K562 (cell line): ENCODE measurements around the gene ARHGAP15. TPM values are rescaled to one million over a fixed set of nuclear protein-coding genes. Genes with fewer than 3 reads are reported as not detected.

Experiments used
- ATAC-seq: fragments of 200-7000 bp; cut with Tn5 transposase; 3 replicates; pipeline ENCODE4 v1.9.1; 2020; ENCODE audit warnings: moderate library complexity
- BruUV-seq: library from RNA; stranded (reverse); fragments of 400-500 nt; replicated peaks from 2 replicates; lab custom pipeline; 2021; lab: Mats Ljungman, UMichigan
- CTCF ChIA-PET: fragments of 300-600 bp; formaldehyde crosslinking; extraction: SDS; loops from one replicate; lab custom pipeline; 2021; ENCODE audit warnings: low intra/inter-chr PET ratio; lab: Yijun Ruan, JAX
- POLR2A ChIA-PET: fragments of 300-600, 350-650 bp; sonication (Branson Sonifier 250); formaldehyde crosslinking; extraction: SDS; loops from one replicate; lab custom pipeline; 2021; ENCODE audit warnings: antibody characterized with exemption, inconsistent platforms; lab: Yijun Ruan, JAX
- DNase-seq, 4 experiments: peaks; one replicate each; pipeline versions ENCODE4 v3.0.0 to v3.0.0-alpha.2; 2011 to 2018; ENCODE audit warnings: low spot score in 3 of 4, mixed read lengths in 3 of 4; ENCODE audit errors: extremely low read depth in 1 of 4
- FAIRE-seq: peaks from 2 replicates; lab custom pipeline; 2011; peaks lifted over from hg19 to GRCh38; lab: Jason Lieb, UNC
- H2AFZ ChIP-seq: 2 replicates; pipeline ENCODE4 v1.6.0; 2011; ENCODE audit warnings: low read depth, low read length, control low read depth, inconsistent platforms
- H3K27ac ChIP-seq: fragments of 200-600 bp; 3 replicates; pipeline ENCODE4 v1.8.0; 2011; ENCODE audit warnings: low read depth, mild to moderate bottlenecking, control low read depth, inconsistent platforms, low read length, moderate library complexity, mixed read lengths; ENCODE audit errors: extremely low read depth
- H3K27me3 ChIP-seq, 2 experiments: fragments of 300-600 bp in 1 of 2; 2 replicates in 1 of 2; 3 replicates in 1 of 2; pipeline versions ENCODE4 v1.6.0 to v1.8.0; 2011; ENCODE audit warnings: inconsistent platforms in 2 of 2, low read length in 2 of 2, mild to moderate bottlenecking in 1 of 2, mixed read lengths in 1 of 2, moderate library complexity in 1 of 2; ENCODE audit not compliant: control insufficient read depth in 2 of 2, insufficient read depth in 2 of 2
- H3K36me3 ChIP-seq: fragments of 300-600 bp; 3 replicates; pipeline ENCODE4 v1.8.0; 2011; ENCODE audit warnings: mild to moderate bottlenecking, low read length, inconsistent platforms; ENCODE audit not compliant: control insufficient read depth, insufficient read depth
- H3K4me1 ChIP-seq, 2 experiments: fragments of 200-600 bp in 1 of 2; replicated peaks in 1 of 2; 2 replicates in 1 of 2; 3 replicates in 1 of 2; pipeline versions ENCODE4 v1.5.1 to v1.8.0; 2011; ENCODE audit warnings: inconsistent platforms in 2 of 2, low read length in 2 of 2, mild to moderate bottlenecking in 1 of 2, mixed read lengths in 1 of 2, moderate library complexity in 1 of 2; ENCODE audit not compliant: control insufficient read depth in 2 of 2, insufficient read depth in 2 of 2
- H3K4me2 ChIP-seq: 2 replicates; pipeline ENCODE4 v1.6.1; 2011; ENCODE audit warnings: low read length, control low read depth, inconsistent platforms, mixed read lengths; ENCODE audit not compliant: insufficient read depth
- H3K4me3 ChIP-seq: fragments of 200-600 bp; sonication (generic), shearing (Covaris generic); 2 replicates; pipeline ENCODE4 v1.5.1; 2016; ENCODE audit warnings: control low read depth, inconsistent platforms
- H3K79me2 ChIP-seq: fragments of 200-600 bp; 3 replicates; pipeline ENCODE4 v1.8.0; 2011; ENCODE audit warnings: low read length, inconsistent platforms; ENCODE audit not compliant: control insufficient read depth, insufficient read depth
- H3K9ac ChIP-seq, 2 experiments: 2 replicates each; pipeline versions ENCODE4 v1.6.0 to v1.6.1; 2011; ENCODE audit warnings: low read depth in 2 of 2, low read length in 2 of 2, control low read depth in 1 of 2, inconsistent platforms in 1 of 2, mild to moderate bottlenecking in 1 of 2, mixed read lengths in 1 of 2; ENCODE audit not compliant: insufficient read depth in 1 of 2
- H3K9me1 ChIP-seq: one replicate; pipeline ENCODE4 v1.6.0; 2011; ENCODE audit warnings: inconsistent platforms, mild to moderate bottlenecking, low read length, moderate library complexity; ENCODE audit not compliant: control insufficient read depth, insufficient read depth
- H3K9me3 ChIP-seq: replicated peaks from 2 replicates; pipeline ENCODE4 v1.5.1; 2011; ENCODE audit warnings: low read depth, low read length, inconsistent platforms; ENCODE audit not compliant: control insufficient read depth, insufficient read depth
- H4K20me1 ChIP-seq: replicated peaks from 2 replicates; pipeline ENCODE4 v1.6.1; 2011; ENCODE audit warnings: low read length, inconsistent platforms, mixed read lengths; ENCODE audit not compliant: control insufficient read depth, insufficient read depth
- ETS1 ChIP-seq: conservative IDR thresholded peaks from 2 replicates; pipeline ENCODE4 v1.6.1; 2011; ENCODE audit warnings: low read depth, mild to moderate bottlenecking, low read length; ENCODE audit not compliant: control insufficient read depth
- PPARD ChIP-seq: fragments of 250-450 bp; sonication (Bioruptor Pico); IDR thresholded peaks from 2 replicates; pipeline ENCODE4 v1.8.0; 2022; ENCODE audit warnings: inconsistent platforms, mild to moderate bottlenecking, moderate library complexity
- RBBP5 ChIP-seq: fragments of 200-600 bp; sonication (generic); IDR thresholded peaks from 2 replicates; pipeline ENCODE4 v1.6.1; 2012; ENCODE audit warnings: borderline replicate concordance, mild to moderate bottlenecking, low read length, control low read depth, inconsistent platforms; ENCODE audit not compliant: insufficient read depth, poor library complexity, severe bottlenecking
- SOX6 ChIP-seq: fragments of 450-650 bp; IDR thresholded peaks from 2 replicates; pipeline ENCODE4 v1.6.1; 2014; ENCODE audit warnings: mild to moderate bottlenecking
- TFAM ChIP-seq: fragments of 250-450 bp; sonication (Bioruptor Pico); conservative IDR thresholded peaks from 2 replicates; pipeline ENCODE4 v1.5.0; 2021; ENCODE audit warnings: mild to moderate bottlenecking, moderate library complexity
- ZBTB17 ChIP-seq: fragments of 450-650 bp; formaldehyde crosslinking; IDR thresholded peaks from 2 replicates; pipeline ENCODE4 v1.4.0; 2020; ENCODE audit warnings: mild to moderate bottlenecking
- ZBTB49 ChIP-seq: sonication (generic); formaldehyde crosslinking; IDR thresholded peaks from 2 replicates; pipeline ENCODE4 v1.8.0; 2022; ENCODE audit warnings: missing genetic modification reagents, mild to moderate bottlenecking, borderline replicate concordance
- ZNF77 ChIP-seq: fragments of 250-450 bp; sonication (Bioruptor Pico); IDR thresholded peaks from 2 replicates; pipeline ENCODE4 v1.5.0; 2020
- WGBS: fragments of 100-300 bp; shearing (Covaris generic); methylation state at CpG from one replicate; pipeline ENCODE4 v1.1.6; 2016; ENCODE audit warnings: low coverage, mixed read lengths; ENCODE audit not compliant: insufficient coverage; ENCODE audit errors: missing lambda C conversion rate; 5-methylcytosine and 5-hydroxymethylcytosine counted together
- in situ Hi-C: fragments of 300-500 bp; cut with MboI; formaldehyde crosslinking; loops from 4 replicates; pipeline ENCODE4 v1.15.0; 2018; ENCODE audit warnings: inconsistent platforms, mixed read lengths
- intact Hi-C: fragments of 100-400 bp; cut with micrococcal nuclease; formaldehyde crosslinking; loops from 2 replicates; pipeline ENCODE4 v1.14.2; 2022
- polyA plus RNA-seq, 8 experiments: library from polyadenylated mRNA; depleted of rRNA in 4 of 8; stranded (reverse) in 5 of 8; unstranded in 3 of 8; fragments of >200 nt; fragmentation: Nextera tagmentation in 2 of 8; fragmentation: Illumina TruSeq in 1 of 8; extraction: Ambion mirVana in 2 of 8; extraction: Trizol in 1 of 8; gene quantifications; 2 replicates each; pipeline versions ENCODE4 v1.2.1 to v1.2.3, GENCODE V29; 2011 to 2014; ENCODE audit warnings: inconsistent platforms in 1 of 8, missing spikeins in 1 of 8
- total RNA-seq, 7 experiments: library from RNA; depleted of rRNA in 6 of 7; stranded (reverse); fragments of >200 nt in 6 of 7; fragmentation: Illumina TruSeq in 2 of 7; extraction: Trizol in 2 of 7; gene quantifications; 2 replicates each; pipeline versions ENCODE4 v1.2.1 to v1.2.3, GENCODE V29; 2011 to 2021; ENCODE audit warnings: low replicate concordance in 1 of 7

The ARHGAP15 gene
- total and polyA plus RNA-seq, 9 of the 15 experiments (the other 6 are each of a cell fraction or from before 2014, with no cell fraction given), result 1.5 to 17.9 (median 7.9) TPM

DNA sequence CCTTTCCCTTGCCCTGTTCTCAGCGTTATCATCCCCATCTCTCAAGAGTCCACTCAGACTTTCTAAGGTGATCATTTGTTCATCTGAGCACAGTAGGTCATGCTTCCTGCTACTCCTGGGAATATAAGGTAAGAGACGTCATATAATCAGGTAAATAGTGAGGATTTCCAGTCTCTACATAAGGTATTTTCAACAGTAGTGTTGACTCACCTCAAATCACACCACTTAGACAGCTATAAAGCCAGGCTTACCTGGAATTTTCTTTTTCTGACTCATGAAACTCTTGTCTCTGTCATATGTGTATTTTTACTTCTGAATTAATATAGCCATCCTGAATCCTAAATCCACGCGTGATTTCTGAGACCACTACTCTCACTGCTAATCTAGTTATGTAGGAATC is 443.2 kb downstream of the ARHGAP15 start:
- no peak for TF ChIP-seq TFAM
- no peak for TF ChIP-seq PPARD (CRISPR knock-in tag)
- ChIA-PET CTCF (no interaction called here), POLR2A (no interaction called here)
- intact Hi-C loops, result no loop called here
- no peak overlapping the region for H2AFZ ChIP-seq
- H3K9ac ChIP-seq, result no peak overlapping the region
- no peak overlapping the region for H3K4me2 ChIP-seq
- no TSS peak for BruUV-seq
- no peaks in the 10 kb centered on the region for H3K36me3 ChIP-seq
- no peaks in the 10 kb centered on the region for H3K4me1 ChIP-seq
- ATAC-seq, result no peak
- no peak overlapping the region for H3K4me3 ChIP-seq
- no peaks in the 10 kb centered on the region for H4K20me1 ChIP-seq
- FAIRE-seq, result no peak
- WGBS, result 3% methylated on average over 4 of the region's 4 CpGs
- H3K27ac ChIP-seq, result no peak overlapping the region
- no peaks in the 10 kb centered on the region for H3K27me3 ChIP-seq
- no peaks in the 10 kb centered on the region for H3K79me2 ChIP-seq
- H3K9me3 ChIP-seq, result no peaks in the 10 kb centered on the region
- in situ Hi-C loops, result no loop called here
- no peak for DNase-seq
- H3K9me1 ChIP-seq, result no peaks in the 10 kb centered on the region

DNA sequence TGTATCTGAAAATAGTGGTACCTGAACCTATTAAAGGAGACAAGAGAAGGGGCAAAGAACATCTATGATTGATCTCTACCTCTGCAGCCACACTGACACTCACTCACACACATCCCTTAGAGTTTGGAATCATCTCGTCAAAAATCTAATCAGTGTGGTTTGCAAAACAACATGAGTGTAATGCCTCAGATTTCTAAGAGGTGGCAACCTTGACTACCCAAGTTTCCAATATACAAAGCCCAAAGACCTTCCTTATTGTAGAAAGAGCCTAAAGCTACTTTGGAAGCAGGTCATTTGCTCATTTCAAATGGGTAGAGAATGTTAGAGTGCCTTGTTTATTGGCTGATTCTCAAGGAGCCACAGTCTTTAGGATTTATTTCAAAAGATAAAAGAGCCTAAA is 444.9 kb downstream of the ARHGAP15 start:
- in situ Hi-C loops, result no loop called here
- intact Hi-C loops, result no loop called here
- Histone ChIP-seq H3K27me3 (no peaks in the 10 kb centered on the region), H3K9me1 (no peaks in the 10 kb centered on the region), H4K20me1 (no peaks in the 10 kb centered on the region), H3K4me3 (no peak overlapping the region), H2AFZ (no peak overlapping the region), H3K9me3 (no peaks in the 10 kb centered on the region), H3K9ac (no peak overlapping the region), H3K36me3 (no peaks in the 10 kb centered on the region), H3K27ac (no peak overlapping the region), H3K4me2 (no peak overlapping the region), H3K79me2 (no peaks in the 10 kb centered on the region), H3K4me1 (no peaks in the 10 kb centered on the region)
- WGBS, result 0% methylated on average over 1 of the region's 1 CpG
- DNase-seq, result no peak
- no peak for FAIRE-seq
- no peak for ATAC-seq
- CTCF ChIA-PET, result no interaction called here
- no TSS peak for BruUV-seq
- POLR2A ChIA-PET, result no interaction called here
- no peak for TF ChIP-seq ZNF77 (CRISPR knock-in tag)
- TF ChIP-seq ETS1, result no peak
- no peak for TF ChIP-seq RBBP5
- TF ChIP-seq ZBTB17, result no peak
- TF ChIP-seq TFAM, result no peak
- TF ChIP-seq SOX6, result no peak
- TF ChIP-seq ZBTB49 (CRISPR knock-in tag), result no peak
